ENCODE measurements around the gene CDC16.

The CDC16 gene

DNA sequence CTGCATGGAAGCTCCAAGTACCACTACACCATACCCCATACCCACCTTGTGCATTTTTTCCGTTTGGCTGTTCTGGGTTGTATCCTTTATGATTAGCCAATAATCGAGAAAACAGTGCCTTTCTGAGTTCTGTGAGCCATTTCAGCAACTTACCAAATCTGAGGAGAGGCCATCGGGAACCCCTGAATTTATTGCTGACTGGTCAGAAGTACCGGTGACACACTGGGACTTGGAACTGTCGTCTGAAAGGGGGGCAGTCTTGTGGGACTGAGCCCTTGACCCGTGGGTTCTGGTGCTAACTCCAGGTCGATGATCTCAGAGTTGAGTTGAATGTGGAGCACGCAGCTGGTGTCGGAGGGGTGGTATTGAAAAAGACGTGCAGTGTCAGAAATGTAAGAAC lies 61.8 kb downstream of the CDC16 start:
- no peak overlapping the region for H3K9ac ChIP-seq (ENCODE audit: low read depth, low read length, poor library complexity, severe bottlenecking)
- H4K20me1 ChIP-seq (ENCODE audit: insufficient read depth, low read length, poor library complexity, severe bottlenecking): no peaks in the 10 kb centered on the region
- H2AFZ ChIP-seq (ENCODE audit: low read length): no peak overlapping the region
- TF ChIP-seq EZH2phosphoT487 (IDR thresholded peaks at IDR 0.05; ENCODE audit: borderline replicate concordance): no peak
- TF ChIP-seq, protein P1, sequence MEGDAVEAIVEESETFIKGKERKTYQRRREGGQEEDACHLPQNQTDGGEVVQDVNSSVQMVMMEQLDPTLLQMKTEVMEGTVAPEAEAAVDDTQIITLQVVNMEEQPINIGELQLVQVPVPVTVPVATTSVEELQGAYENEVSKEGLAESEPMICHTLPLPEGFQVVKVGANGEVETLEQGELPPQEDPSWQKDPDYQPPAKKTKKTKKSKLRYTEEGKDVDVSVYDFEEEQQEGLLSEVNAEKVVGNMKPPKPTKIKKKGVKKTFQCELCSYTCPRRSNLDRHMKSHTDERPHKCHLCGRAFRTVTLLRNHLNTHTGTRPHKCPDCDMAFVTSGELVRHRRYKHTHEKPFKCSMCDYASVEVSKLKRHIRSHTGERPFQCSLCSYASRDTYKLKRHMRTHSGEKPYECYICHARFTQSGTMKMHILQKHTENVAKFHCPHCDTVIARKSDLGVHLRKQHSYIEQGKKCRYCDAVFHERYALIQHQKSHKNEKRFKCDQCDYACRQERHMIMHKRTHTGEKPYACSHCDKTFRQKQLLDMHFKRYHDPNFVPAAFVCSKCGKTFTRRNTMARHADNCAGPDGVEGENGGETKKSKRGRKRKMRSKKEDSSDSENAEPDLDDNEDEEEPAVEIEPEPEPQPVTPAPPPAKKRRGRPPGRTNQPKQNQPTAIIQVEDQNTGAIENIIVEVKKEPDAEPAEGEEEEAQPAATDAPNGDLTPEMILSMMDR (conservative IDR thresholded peaks at IDR 0.05; ENCODE audit: low read length): no peak
- no peaks in the 10 kb centered on the region for H3F3A ChIP-seq (ENCODE audit: low read depth)
- peaks cover 56% of the 10 kb centered on the region; the same call in 1 of the 2 replicates for H3K36me3 ChIP-seq (ENCODE audit: insufficient read depth, low read length)
- no peak overlapping the region for H3K4me3 ChIP-seq (ENCODE audit: low read length, poor library complexity, severe bottlenecking)
- no peaks in the 10 kb centered on the region for H3K27me3 ChIP-seq (ENCODE audit: insufficient read depth, low read length, poor library complexity, severe bottlenecking)
- no peak overlapping the region for H3K4me2 ChIP-seq (ENCODE audit: low read depth, low read length, poor library complexity, severe bottlenecking)
- H3K9me2 ChIP-seq (replicated peaks; ENCODE audit: low read depth, low read length): no peaks in the 10 kb centered on the region
- peaks cover 15% of the 10 kb centered on the region; the same call in 1 of the 2 replicates for H3K79me2 ChIP-seq (ENCODE audit: insufficient read depth, low read length)
- no peaks in the 10 kb centered on the region for H3K9me3 ChIP-seq (ENCODE audit: insufficient read depth, low read depth, low read length)
- H3K4me1 ChIP-seq (ENCODE audit: insufficient read depth, low read length, poor library complexity, severe bottlenecking): no peaks in the 10 kb centered on the region

DNA sequence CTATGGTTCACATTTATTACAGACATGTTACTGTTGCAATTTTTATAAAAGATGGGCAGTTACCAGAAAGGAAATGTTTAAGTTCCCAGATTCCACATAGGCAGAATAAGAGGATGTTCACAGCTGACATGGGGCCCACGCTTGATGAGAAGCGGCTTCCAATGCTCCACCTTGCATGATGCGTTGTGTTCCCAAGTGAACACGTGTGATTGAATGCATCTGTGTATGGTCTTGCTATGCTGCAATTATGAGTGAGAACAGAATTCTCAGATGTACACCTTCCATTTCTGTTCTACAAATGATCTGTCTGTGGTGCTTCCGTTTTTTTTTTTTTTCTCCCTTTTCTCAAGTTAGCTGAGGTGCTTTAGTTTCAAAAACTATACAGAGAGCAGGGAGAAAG lies 62.2 kb downstream of the CDC16 start:
- Histone ChIP-seq H3F3A (ENCODE audit: low read depth) (no peaks in the 10 kb centered on the region), H3K36me3 (ENCODE audit: insufficient read depth, low read length) (peaks cover 59% of the 10 kb centered on the region; the same call in 1 of the 2 replicates), H3K27me3 (ENCODE audit: insufficient read depth, low read length, poor library complexity, severe bottlenecking) (no peaks in the 10 kb centered on the region), H3K9me2 (replicated peaks; ENCODE audit: low read depth, low read length) (no peaks in the 10 kb centered on the region), H3K4me1 (ENCODE audit: insufficient read depth, low read length, poor library complexity, severe bottlenecking) (no peaks in the 10 kb centered on the region), H4K20me1 (ENCODE audit: insufficient read depth, low read length, poor library complexity, severe bottlenecking) (no peaks in the 10 kb centered on the region), H3K79me2 (ENCODE audit: insufficient read depth, low read length) (peaks cover 15% of the 10 kb centered on the region; the same call in 1 of the 2 replicates), H2AFZ (ENCODE audit: low read length) (no peak overlapping the region), H3K9ac (ENCODE audit: low read depth, low read length, poor library complexity, severe bottlenecking) (no peak overlapping the region), H3K4me3 (ENCODE audit: low read length, poor library complexity, severe bottlenecking) (no peak overlapping the region), H3K9me3 (ENCODE audit: insufficient read depth, low read depth, low read length) (no peaks in the 10 kb centered on the region), H3K4me2 (ENCODE audit: low read depth, low read length, poor library complexity, severe bottlenecking) (no peak overlapping the region)
- TF ChIP-seq EZH2phosphoT487 (IDR thresholded peaks at IDR 0.05; ENCODE audit: borderline replicate concordance): no peak
- TF ChIP-seq, protein P1 (conservative IDR thresholded peaks at IDR 0.05; ENCODE audit: low read length): no peak

GRCh38 chr13:114298866-114299265 lies 64.2 kb downstream of the CDC16 start:
- Histone ChIP-seq H3K79me2 (ENCODE audit: insufficient read depth, low read length) (peaks cover 12% of the 10 kb centered on the region; the same call in 1 of the 2 replicates), H3K27me3 (ENCODE audit: insufficient read depth, low read length, poor library complexity, severe bottlenecking) (no peaks in the 10 kb centered on the region), H2AFZ (ENCODE audit: low read length) (no peak overlapping the region), H3K36me3 (ENCODE audit: insufficient read depth, low read length) (peaks cover 65% of the 10 kb centered on the region; the same call in 1 of the 2 replicates), H3K4me1 (ENCODE audit: insufficient read depth, low read length, poor library complexity, severe bottlenecking) (no peaks in the 10 kb centered on the region), H3K9me3 (ENCODE audit: insufficient read depth, low read depth, low read length) (no peaks in the 10 kb centered on the region), H3K9ac (ENCODE audit: low read depth, low read length, poor library complexity, severe bottlenecking) (no peak overlapping the region), H3K9me2 (replicated peaks; ENCODE audit: low read depth, low read length) (no peaks in the 10 kb centered on the region), H3K4me3 (ENCODE audit: low read length, poor library complexity, severe bottlenecking) (no peak overlapping the region), H3F3A (ENCODE audit: low read depth) (no peaks in the 10 kb centered on the region), H4K20me1 (ENCODE audit: insufficient read depth, low read length, poor library complexity, severe bottlenecking) (no peaks in the 10 kb centered on the region), H3K4me2 (ENCODE audit: low read depth, low read length, poor library complexity, severe bottlenecking) (no peak overlapping the region)
- TF ChIP-seq EZH2phosphoT487 (IDR thresholded peaks at IDR 0.05; ENCODE audit: borderline replicate concordance): no peak
- TF ChIP-seq, protein P1 (conservative IDR thresholded peaks at IDR 0.05; ENCODE audit: low read length): no peak

Measured in Loucy (cell line).